HCT116 (cell line): ENCODE results near the gene ADM5. TPM values are rescaled to one million over a fixed set of nuclear protein-coding genes. Genes with fewer than 3 reads are reported as not detected.

Source experiments
- ATAC-seq: fragments of 200-7000 bp; cut with Tn5 transposase; 2 replicates; pipeline ENCODE4 v1.9.1; 2020; ENCODE audit warnings: mild to moderate bottlenecking, moderate library complexity
- BruUV-seq: library from RNA; stranded (reverse); fragments of 400-500 nt; replicated peaks from 2 replicates; lab custom pipeline; 2021; lab: Mats Ljungman, UMichigan
- CTCF ChIA-PET: fragments of 300-600 bp; sonication (Branson Sonifier 250); formaldehyde crosslinking; loops from one replicate; lab custom pipeline; 2021; ENCODE audit warnings: antibody characterized with exemption; lab: Charles Lee
- POLR2A ChIA-PET: fragments of 300-600, 350-600 bp; sonication (Branson Sonifier 250); formaldehyde crosslinking; loops from one replicate; lab custom pipeline; 2021; ENCODE audit warnings: antibody characterized with exemption; lab: Charles Lee
- RAD21 ChIA-PET, 2 experiments: fragments of 300-600 bp; sonication (Branson Sonifier 250); formaldehyde crosslinking; loops; one replicate each; lab custom pipeline; 2023; ENCODE audit warnings: low total read pairs in 2 of 2; ENCODE audit not compliant: uncharacterized antibody in 2 of 2, unreplicated experiment in 2 of 2, low non-redundant PET in 1 of 2; lab: Charles Lee
- DNase-seq: peaks from one replicate; pipeline ENCODE4 v3.0.0-alpha.2; 2010; ENCODE audit warnings: low read depth, low spot score
- H2AFZ ChIP-seq: fragments of 200-600 bp; shearing (Covaris generic), sonication (generic); 2 replicates; pipeline ENCODE4 v1.6.1; 2017; ENCODE audit warnings: low read depth, mixed run types, mixed read lengths, antibody characterized with exemption, low read length; ENCODE audit not compliant: poor library complexity, severe bottlenecking
- H3K27ac ChIP-seq: 2 replicates; pipeline ENCODE4 v1.5.1; 2012; ENCODE audit warnings: low read depth, low read length
- H3K27me3 ChIP-seq: fragments of 200-600 bp; sonication (generic); 2 replicates; pipeline ENCODE4 v1.6.1; 2016; ENCODE audit warnings: mixed run types, low read length, mixed read lengths; ENCODE audit not compliant: insufficient read depth
- H3K36me3 ChIP-seq, 2 experiments: fragments of 200-500 bp in 1 of 2; fragments of 200-600 bp in 1 of 2; sonication (Bioruptor generic) in 1 of 2; sonication (generic) in 1 of 2; 2 replicates each; pipeline versions ENCODE4 v1.5.1 to v1.6.1; 2014 to 2016; ENCODE audit warnings: low read length in 2 of 2, inconsistent platforms in 1 of 2, mixed read lengths in 1 of 2, mixed run types in 1 of 2; ENCODE audit not compliant: insufficient read depth in 2 of 2, control insufficient read depth in 1 of 2
- H3K4me1 ChIP-seq, 2 experiments: fragments of 200-600 bp in 1 of 2; sonication (generic) in 1 of 2; 2 replicates each; pipeline versions ENCODE4 v1.5.1 to v1.6.1; 2012 to 2017; ENCODE audit warnings: low read length in 2 of 2, inconsistent platforms in 1 of 2, mild to moderate bottlenecking in 1 of 2, mixed read lengths in 1 of 2, mixed run types in 1 of 2, moderate library complexity in 1 of 2; ENCODE audit not compliant: insufficient read depth in 2 of 2, control insufficient read depth in 1 of 2
- H3K4me2 ChIP-seq: fragments of 200-600 bp; sonication (generic); 2 replicates; pipeline ENCODE4 v1.6.1; 2017; ENCODE audit warnings: mixed run types, low read length, mixed read lengths
- H3K4me3 ChIP-seq, 2 experiments: fragments of 200-600 bp in 1 of 2; sonication (generic) in 1 of 2; replicated peaks in 1 of 2; 2 replicates each; pipeline ENCODE4 v1.5.1; 2011 to 2016; ENCODE audit warnings: low read length in 2 of 2, control low read depth in 1 of 2, low read depth in 1 of 2, mild to moderate bottlenecking in 1 of 2, mixed read lengths in 1 of 2, mixed run types in 1 of 2
- H3K79me2 ChIP-seq: fragments of 200-600 bp; sonication (generic); 2 replicates; pipeline ENCODE4 v1.6.1; 2017; ENCODE audit warnings: mild to moderate bottlenecking, mixed run types, low read length, moderate library complexity, mixed read lengths; ENCODE audit not compliant: insufficient read depth
- H3K9ac ChIP-seq: fragments of 200-600 bp; sonication (generic); 2 replicates; pipeline ENCODE4 v1.6.1; 2016; ENCODE audit warnings: low read length, mixed read lengths
- H3K9me2 ChIP-seq: fragments of 200-600 bp; sonication (generic), shearing (Covaris generic); 2 replicates; pipeline ENCODE4 v1.6.1; 2017; ENCODE audit warnings: mixed run types, mild to moderate bottlenecking, moderate library complexity; ENCODE audit not compliant: insufficient read depth
- H3K9me3 ChIP-seq, 2 experiments: fragments of 200-500 bp in 1 of 2; fragments of 200-600 bp in 1 of 2; sonication (Bioruptor generic) in 1 of 2; sonication (generic) in 1 of 2; 2 replicates each; pipeline ENCODE4 v1.6.1; 2014 to 2017; ENCODE audit warnings: low read length in 2 of 2, mixed read lengths in 2 of 2, inconsistent platforms in 1 of 2, low read depth in 1 of 2, mild to moderate bottlenecking in 1 of 2, mixed run types in 1 of 2, moderate library complexity in 1 of 2; ENCODE audit not compliant: control insufficient read depth in 1 of 2, insufficient read depth in 1 of 2
- H4K20me1 ChIP-seq: fragments of 200-600 bp; sonication (generic), shearing (Covaris generic); 2 replicates; pipeline ENCODE4 v1.6.1; 2017; ENCODE audit warnings: mixed run types, mild to moderate bottlenecking, moderate library complexity; ENCODE audit not compliant: insufficient read depth
- CBX3 ChIP-seq: IDR thresholded peaks from 2 replicates; pipeline ENCODE4 v1.6.1; 2012; ENCODE audit warnings: low read depth
- ELF1 ChIP-seq: IDR thresholded peaks from 2 replicates; pipeline ENCODE4 v1.6.1; 2012; ENCODE audit warnings: low read depth, borderline replicate concordance
- EZH2 ChIP-seq: fragments of 200-600 bp; sonication (generic); IDR thresholded peaks from 2 replicates; pipeline ENCODE4 v1.6.1; 2017; ENCODE audit warnings: antibody characterized with exemption, mixed run types
- POLR2A ChIP-seq: IDR thresholded peaks from 2 replicates; pipeline ENCODE4 v1.7.0; 2011; ENCODE audit warnings: borderline replicate concordance; ENCODE audit not compliant: insufficient read depth, insufficient read length; ENCODE audit errors: extremely low read depth
- RAD21 ChIP-seq: IDR thresholded peaks from 2 replicates; pipeline ENCODE4 v1.6.1; 2012; ENCODE audit warnings: low read depth, mild to moderate bottlenecking
- SIN3A ChIP-seq: IDR thresholded peaks from 2 replicates; pipeline ENCODE4 v1.6.1; 2012; ENCODE audit warnings: low read depth
- SP1 ChIP-seq: IDR thresholded peaks from 2 replicates; pipeline ENCODE4 v1.6.1; 2012; ENCODE audit warnings: low read depth
- SRF ChIP-seq: IDR thresholded peaks from 2 replicates; pipeline ENCODE4 v1.6.1; 2012; ENCODE audit warnings: low read depth
- TCF7L2 ChIP-seq: IDR thresholded peaks from 2 replicates; pipeline ENCODE4 v1.7.0; 2011; ENCODE audit warnings: borderline replicate concordance, inconsistent platforms; ENCODE audit not compliant: insufficient read depth, insufficient read length; ENCODE audit errors: extremely low read depth
- intact Hi-C: fragments of 100-400 bp; cut with micrococcal nuclease; formaldehyde crosslinking; loops from 2 replicates; pipeline ENCODE4 v1.10.0; 2022
- total RNA-seq: library from RNA; stranded (reverse); gene quantifications from one replicate; pipeline ENCODE4 v1.2.1, GENCODE V29; 2021; ENCODE audit not compliant: unreplicated experiment
- TF ChIP-seq, protein P1 (sequence below): IDR thresholded peaks from 2 replicates; pipeline ENCODE4 v1.6.1; 2012
- TF ChIP-seq, protein P2 (sequence below): IDR thresholded peaks from 2 replicates; pipeline ENCODE4 v1.6.1; 2012
- TF ChIP-seq, protein P3 (sequence below): IDR thresholded peaks from 2 replicates; pipeline ENCODE4 v1.6.1; 2011; ENCODE audit warnings: mild to moderate bottlenecking, low read length, moderate library complexity; ENCODE audit not compliant: insufficient replicate concordance; ENCODE audit errors: extremely low read depth
- TF ChIP-seq, protein P4 (sequence below): IDR thresholded peaks from 2 replicates; pipeline ENCODE4 v1.6.1; 2012; ENCODE audit warnings: low read depth

ADM5 gene
- total RNA-seq, 1 experiment from 2014 or later, result 12.1 TPM

DNA sequence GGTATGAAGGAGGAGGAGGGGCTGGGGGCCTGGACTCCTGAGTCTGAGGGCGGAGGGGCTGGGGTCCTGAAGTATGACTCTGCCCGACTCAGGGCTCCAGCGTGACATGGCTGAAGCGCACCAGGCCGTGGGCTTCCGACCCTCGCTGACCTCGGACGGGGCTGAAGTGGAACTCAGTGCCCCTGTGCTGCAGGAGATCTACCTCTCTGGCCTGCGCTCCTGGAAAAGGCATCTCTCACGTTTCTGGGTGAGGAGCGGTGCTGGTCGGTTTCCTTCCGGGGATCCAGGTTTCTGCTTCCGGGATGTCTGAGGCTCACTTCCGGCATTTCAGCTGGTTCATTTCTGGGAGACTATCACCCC lies 2.7 kb downstream of the ADM5 start:
- Histone ChIP-seq H4K20me1 (no peaks in the 10 kb centered on the region), H3K9ac (no peak overlapping the region), H3K27me3 (no peaks in the 10 kb centered on the region), H3K9me3 (no peaks in the 10 kb centered on the region), H3K9me2 (no peaks in the 10 kb centered on the region), H3K4me3 (no peak overlapping the region), H3K4me1 (peaks cover 0 to 26% of the 10 kb centered on the region in 2 experiments; a peak in 2 of 4 replicates), H3K79me2 (no peaks in the 10 kb centered on the region), H3K27ac (no peak overlapping the region), H2AFZ (no peak overlapping the region), H3K36me3 (peaks cover 5 to 9% of the 10 kb centered on the region in 2 experiments; a peak in 2 of 4 replicates), H3K4me2 (no peak overlapping the region)
- ChIA-PET CTCF (no interaction called here), POLR2A (no interaction called here), RAD21 (no interaction called here)
- DNase-seq (no peak), ATAC-seq (no peak)
- intact Hi-C loops, result no loop called here
- TF ChIP-seq, protein P1, sequence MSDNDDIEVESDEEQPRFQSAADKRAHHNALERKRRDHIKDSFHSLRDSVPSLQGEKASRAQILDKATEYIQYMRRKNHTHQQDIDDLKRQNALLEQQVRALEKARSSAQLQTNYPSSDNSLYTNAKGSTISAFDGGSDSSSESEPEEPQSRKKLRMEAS, result no peak
- TF ChIP-seq POLR2A, result peak; percentile 33
- no TSS peak for BruUV-seq

DNA sequence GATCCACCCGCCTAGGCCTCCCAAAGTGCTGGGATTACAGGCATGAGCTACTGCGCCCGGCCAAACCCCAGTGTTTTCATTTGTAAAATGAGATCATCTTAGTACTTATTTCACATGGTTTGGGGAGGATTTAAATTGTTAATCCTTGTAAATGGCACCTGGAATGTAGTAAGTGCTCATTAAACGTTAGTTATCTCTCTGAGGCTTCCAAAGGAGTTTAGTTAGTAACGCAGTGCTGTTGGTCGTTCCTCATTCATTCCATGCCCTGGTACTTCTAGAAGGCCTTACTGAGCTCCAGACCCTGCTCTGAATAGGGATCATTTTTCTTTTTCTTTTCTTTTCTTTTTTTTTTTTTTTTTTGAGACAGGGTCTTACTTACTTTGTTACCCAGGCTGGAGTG lies 6.7 kb downstream of the ADM5 start:
- intact Hi-C loops, result no loop called here
- RAD21 ChIA-PET, result interaction anchor here in 1 of 2 experiments (0.7 kb wide), 1 partner anchor 130 kb away, joined by 8 read pairs; no protein-coding TSS in a partner anchor
- H3K27ac ChIP-seq, result no peak overlapping the region
- ATAC-seq (no peak), DNase-seq (no peak)
- H3K4me1 ChIP-seq, result peaks cover 4 to 18% of the 10 kb centered on the region in 2 experiments; a peak in 3 of 4 replicates
- no peaks in the 10 kb centered on the region for H3K27me3 ChIP-seq
- no peak overlapping the region for H3K4me2 ChIP-seq
- no peaks in the 10 kb centered on the region for H3K9me2 ChIP-seq
- no peaks in the 10 kb centered on the region for H3K9me3 ChIP-seq
- no peaks in the 10 kb centered on the region for H4K20me1 ChIP-seq
- H3K4me3 ChIP-seq, result no peak overlapping the region
- BruUV-seq, result no TSS peak
- CTCF ChIA-PET, result no interaction called here
- no peaks in the 10 kb centered on the region for H3K36me3 ChIP-seq
- H3K79me2 ChIP-seq, result no peaks in the 10 kb centered on the region
- POLR2A ChIA-PET, result no interaction called here
- no peak overlapping the region for H3K9ac ChIP-seq
- no peak overlapping the region for H2AFZ ChIP-seq
- TF ChIP-seq CBX3, result no peak
- TF ChIP-seq SIN3A, result no peak
- no peak for TF ChIP-seq TCF7L2
- TF ChIP-seq ELF1, result no peak
- no peak for TF ChIP-seq SP1
- TF ChIP-seq SRF, result no peak
- no peak for TF ChIP-seq RAD21
- TF ChIP-seq POLR2A, result no peak
- no peak for TF ChIP-seq EZH2
- TF ChIP-seq, protein P2, sequence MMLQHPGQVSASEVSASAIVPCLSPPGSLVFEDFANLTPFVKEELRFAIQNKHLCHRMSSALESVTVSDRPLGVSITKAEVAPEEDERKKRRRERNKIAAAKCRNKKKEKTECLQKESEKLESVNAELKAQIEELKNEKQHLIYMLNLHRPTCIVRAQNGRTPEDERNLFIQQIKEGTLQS, result no peak
- TF ChIP-seq, protein P3, sequence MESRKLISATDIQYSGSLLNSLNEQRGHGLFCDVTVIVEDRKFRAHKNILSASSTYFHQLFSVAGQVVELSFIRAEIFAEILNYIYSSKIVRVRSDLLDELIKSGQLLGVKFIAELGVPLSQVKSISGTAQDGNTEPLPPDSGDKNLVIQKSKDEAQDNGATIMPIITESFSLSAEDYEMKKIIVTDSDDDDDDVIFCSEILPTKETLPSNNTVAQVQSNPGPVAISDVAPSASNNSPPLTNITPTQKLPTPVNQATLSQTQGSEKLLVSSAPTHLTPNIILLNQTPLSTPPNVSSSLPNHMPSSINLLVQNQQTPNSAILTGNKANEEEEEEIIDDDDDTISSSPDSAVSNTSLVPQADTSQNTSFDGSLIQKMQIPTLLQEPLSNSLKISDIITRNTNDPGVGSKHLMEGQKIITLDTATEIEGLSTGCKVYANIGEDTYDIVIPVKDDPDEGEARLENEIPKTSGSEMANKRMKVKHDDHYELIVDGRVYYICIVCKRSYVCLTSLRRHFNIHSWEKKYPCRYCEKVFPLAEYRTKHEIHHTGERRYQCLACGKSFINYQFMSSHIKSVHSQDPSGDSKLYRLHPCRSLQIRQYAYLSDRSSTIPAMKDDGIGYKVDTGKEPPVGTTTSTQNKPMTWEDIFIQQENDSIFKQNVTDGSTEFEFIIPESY, result no peak
- TF ChIP-seq, protein P4, sequence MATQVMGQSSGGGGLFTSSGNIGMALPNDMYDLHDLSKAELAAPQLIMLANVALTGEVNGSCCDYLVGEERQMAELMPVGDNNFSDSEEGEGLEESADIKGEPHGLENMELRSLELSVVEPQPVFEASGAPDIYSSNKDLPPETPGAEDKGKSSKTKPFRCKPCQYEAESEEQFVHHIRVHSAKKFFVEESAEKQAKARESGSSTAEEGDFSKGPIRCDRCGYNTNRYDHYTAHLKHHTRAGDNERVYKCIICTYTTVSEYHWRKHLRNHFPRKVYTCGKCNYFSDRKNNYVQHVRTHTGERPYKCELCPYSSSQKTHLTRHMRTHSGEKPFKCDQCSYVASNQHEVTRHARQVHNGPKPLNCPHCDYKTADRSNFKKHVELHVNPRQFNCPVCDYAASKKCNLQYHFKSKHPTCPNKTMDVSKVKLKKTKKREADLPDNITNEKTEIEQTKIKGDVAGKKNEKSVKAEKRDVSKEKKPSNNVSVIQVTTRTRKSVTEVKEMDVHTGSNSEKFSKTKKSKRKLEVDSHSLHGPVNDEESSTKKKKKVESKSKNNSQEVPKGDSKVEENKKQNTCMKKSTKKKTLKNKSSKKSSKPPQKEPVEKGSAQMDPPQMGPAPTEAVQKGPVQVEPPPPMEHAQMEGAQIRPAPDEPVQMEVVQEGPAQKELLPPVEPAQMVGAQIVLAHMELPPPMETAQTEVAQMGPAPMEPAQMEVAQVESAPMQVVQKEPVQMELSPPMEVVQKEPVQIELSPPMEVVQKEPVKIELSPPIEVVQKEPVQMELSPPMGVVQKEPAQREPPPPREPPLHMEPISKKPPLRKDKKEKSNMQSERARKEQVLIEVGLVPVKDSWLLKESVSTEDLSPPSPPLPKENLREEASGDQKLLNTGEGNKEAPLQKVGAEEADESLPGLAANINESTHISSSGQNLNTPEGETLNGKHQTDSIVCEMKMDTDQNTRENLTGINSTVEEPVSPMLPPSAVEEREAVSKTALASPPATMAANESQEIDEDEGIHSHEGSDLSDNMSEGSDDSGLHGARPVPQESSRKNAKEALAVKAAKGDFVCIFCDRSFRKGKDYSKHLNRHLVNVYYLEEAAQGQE, result no peak
